IMR-90 (cell line): ENCODE results near the gene ZCCHC7. TPM values are rescaled to one million over a fixed set of nuclear protein-coding genes. Genes with fewer than 3 reads are reported as not detected.
"Not testable (repeated sequence)": the region's sequence is repeated elsewhere in the genome, so short reads cannot be mapped to it uniquely, and the experiment has no call there.

ENCODE experiments used
- ATAC-seq: fragments of 200-7000 bp; cut with Tn5 transposase; 2 replicates; pipeline ENCODE4 v1.9.1; 2020; ENCODE audit warnings: low read depth, mild to moderate bottlenecking, moderate library complexity
- BruUV-seq: library from RNA; stranded (reverse); fragments of 400-500 nt; replicated peaks from 2 replicates; lab custom pipeline; 2021; lab: Mats Ljungman, UMichigan
- CTCF ChIA-PET: fragments of 300-600 bp; formaldehyde crosslinking; extraction: SDS; loops from one replicate; lab custom pipeline; 2021; ENCODE audit warnings: antibody characterized with exemption; lab: Yijun Ruan, JAX
- POLR2A ChIA-PET: fragments of 300-600 bp; sonication (Branson Sonifier 250); formaldehyde crosslinking; loops from one replicate; lab custom pipeline; 2022; ENCODE audit warnings: antibody characterized with exemption; ENCODE audit not compliant: unreplicated experiment; lab: Charles Lee
- DNase-seq: peaks from one replicate; pipeline ENCODE4 v3.0.0; 2013
- H2AFZ ChIP-seq: replicated peaks from 2 replicates; pipeline ENCODE3; 2013; ENCODE audit warnings: low read length, mild to moderate bottlenecking; ENCODE audit not compliant: poor library complexity
- H2AK5ac ChIP-seq: 2 replicates; pipeline ENCODE4 v1.6.1; 2013; ENCODE audit warnings: low read depth, low read length, inconsistent platforms
- H2AK9ac ChIP-seq: replicated peaks from 2 replicates; pipeline ENCODE3; 2013; ENCODE audit warnings: mild to moderate bottlenecking, low read depth, low read length, moderate library complexity; ENCODE audit not compliant: poor library complexity
- H2BK120ac ChIP-seq: 2 replicates; pipeline ENCODE4 v1.6.1; 2013; ENCODE audit warnings: low read depth, low read length, inconsistent platforms
- H2BK15ac ChIP-seq: 3 replicates; pipeline ENCODE4 v1.6.1; 2013; ENCODE audit warnings: low read depth, low read length, inconsistent platforms
- H2BK20ac ChIP-seq: 2 replicates; pipeline ENCODE4 v1.6.1; 2013; ENCODE audit warnings: low read depth, mild to moderate bottlenecking, inconsistent platforms, low read length, moderate library complexity
- H2BK5ac ChIP-seq: 2 replicates; pipeline ENCODE4 v1.6.1; 2013; ENCODE audit warnings: mild to moderate bottlenecking, low read depth, low read length, inconsistent platforms; ENCODE audit not compliant: poor library complexity, severe bottlenecking
- H3K14ac ChIP-seq: replicated peaks from 2 replicates; pipeline ENCODE4 v1.6.1; 2013; ENCODE audit warnings: low read depth, low read length, inconsistent platforms
- H3K18ac ChIP-seq: 2 replicates; pipeline ENCODE4 v1.6.1; 2013; ENCODE audit warnings: low read depth, low read length, control low read depth
- H3K23ac ChIP-seq: 2 replicates; pipeline ENCODE4 v1.6.1; 2013; ENCODE audit warnings: low read depth, low read length, inconsistent platforms
- H3K27ac ChIP-seq: 2 replicates; pipeline ENCODE4 v1.5.1; 2013; ENCODE audit warnings: mild to moderate bottlenecking, control low read depth, low read length; ENCODE audit not compliant: insufficient read depth
- H3K27me3 ChIP-seq: 2 replicates; pipeline ENCODE4 v1.6.1; 2013; ENCODE audit warnings: low read length; ENCODE audit not compliant: control insufficient read depth, insufficient read depth
- H3K36me3 ChIP-seq: 2 replicates; pipeline ENCODE4 v1.6.1; 2013; ENCODE audit warnings: low read length, mixed read lengths; ENCODE audit not compliant: control insufficient read depth, insufficient read depth
- H3K4ac ChIP-seq: 2 replicates; pipeline ENCODE4 v1.6.1; 2013; ENCODE audit warnings: low read depth, low read length, inconsistent platforms
- H3K4me1 ChIP-seq: 2 replicates; pipeline ENCODE4 v1.6.1; 2013; ENCODE audit warnings: low read length, mixed read lengths; ENCODE audit not compliant: control insufficient read depth, insufficient read depth
- H3K4me2 ChIP-seq: 2 replicates; pipeline ENCODE4 v1.6.1; 2013; ENCODE audit warnings: low read depth, mild to moderate bottlenecking, control low read depth, low read length, moderate library complexity
- H3K4me3 ChIP-seq: 2 replicates; pipeline ENCODE4 v1.5.1; 2013; ENCODE audit warnings: low read depth, mild to moderate bottlenecking, control low read depth, low read length, moderate library complexity; ENCODE audit not compliant: insufficient read depth
- H3K56ac ChIP-seq: 2 replicates; pipeline ENCODE4 v1.6.1; 2013; ENCODE audit warnings: low read length, inconsistent platforms; ENCODE audit not compliant: insufficient read depth; ENCODE audit errors: extremely low read depth
- H3K79me1 ChIP-seq, 2 experiments: 2 replicates each; pipeline ENCODE4 v1.6.1; 2013; ENCODE audit warnings: low read length in 2 of 2, inconsistent platforms in 1 of 2, low read depth in 1 of 2
- H3K9ac ChIP-seq: 2 replicates; pipeline ENCODE4 v1.6.1; 2013; ENCODE audit warnings: low read depth, low read length, control low read depth
- H3K9me1 ChIP-seq: 2 replicates; pipeline ENCODE4 v1.6.1; 2013; ENCODE audit warnings: low read length, inconsistent platforms; ENCODE audit not compliant: insufficient read depth
- H3K9me3 ChIP-seq: 2 replicates; pipeline ENCODE4 v1.6.1; 2013; ENCODE audit warnings: low read length; ENCODE audit not compliant: control insufficient read depth, insufficient read depth
- H4K20me1 ChIP-seq: 2 replicates; pipeline ENCODE4 v1.6.1; 2013; ENCODE audit warnings: low read length, inconsistent platforms; ENCODE audit not compliant: insufficient read depth
- H4K5ac ChIP-seq: 2 replicates; pipeline ENCODE4 v1.6.1; 2013; ENCODE audit warnings: mild to moderate bottlenecking, low read depth, low read length, control low read depth
- H4K8ac ChIP-seq, 2 experiments: 2 replicates each; pipeline ENCODE4 v1.6.1; 2013; ENCODE audit warnings: low read depth in 2 of 2, low read length in 2 of 2, control low read depth in 1 of 2, inconsistent platforms in 1 of 2
- H4K91ac ChIP-seq: 2 replicates; pipeline ENCODE4 v1.6.1; 2013; ENCODE audit warnings: low read depth, low read length, inconsistent platforms; ENCODE audit not compliant: insufficient read depth
- WGBS, 2 experiments: methylation state at CpG; one replicate each; pipeline versions ENCODE4 v1.1.5 to v1.1.7; 2013; ENCODE audit warnings: missing lambda C conversion rate in 2 of 2; ENCODE audit not compliant: insufficient read length in 1 of 2; ENCODE audit errors: extremely low coverage in 2 of 2; 5-methylcytosine and 5-hydroxymethylcytosine counted together
- dilution Hi-C: fragments of 300-500 bp; cut with HindIII; formaldehyde crosslinking; loops from one replicate; pipeline ENCODE4 v1.14.3; 2018; ENCODE audit warnings: low sequenced_read_pairs; ENCODE audit not compliant: unreplicated experiment
- in situ Hi-C: fragments of 300-500 bp; cut with MboI; formaldehyde crosslinking; loops from 3 replicates; pipeline ENCODE4 v1.14.3; 2019; ENCODE audit warnings: low sequenced_read_pairs, inconsistent platforms, mixed read lengths
- intact Hi-C: fragments of 100-400 bp; cut with micrococcal nuclease; formaldehyde crosslinking; loops from 2 replicates; pipeline ENCODE4 v1.10.0; 2022
- polyA plus RNA-seq, 3 experiments: library from polyadenylated mRNA; depleted of rRNA; stranded (reverse); fragments of >200 nt; gene quantifications; 2 replicates each; pipeline ENCODE4 v1.2.3, GENCODE V29; 2012; ENCODE audit warnings: low replicate concordance in 1 of 3
- total RNA-seq: library from RNA; depleted of rRNA; stranded (reverse); fragments of >200 nt; gene quantifications from 2 replicates; pipeline ENCODE4 v1.2.3, GENCODE V29; 2012

Gene ZCCHC7
- total and polyA plus RNA-seq, 2 of the 4 experiments (the other 2 are of a cell fraction), result 13.6 to 28.7 TPM

DNA sequence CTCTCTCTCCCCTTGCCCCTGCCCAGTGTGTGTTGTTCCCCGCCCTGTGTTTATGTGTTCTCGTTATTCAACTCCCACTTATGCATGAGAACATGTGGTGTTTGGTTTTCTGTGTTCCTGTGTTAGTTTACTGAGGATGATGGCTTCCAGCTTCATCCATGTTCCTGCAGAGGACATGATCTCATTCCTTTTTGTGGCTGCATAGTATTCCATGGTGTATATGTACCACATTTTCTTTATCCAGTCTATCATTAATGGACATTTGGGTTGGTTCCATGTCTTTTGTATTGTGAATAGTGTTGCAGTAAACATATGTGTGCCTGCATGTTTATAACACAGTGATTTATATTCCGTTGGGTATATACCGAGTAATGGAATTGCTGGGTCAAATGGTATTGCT, 83.1 kb downstream of the ZCCHC7 start:
- H3K4ac ChIP-seq, H3K56ac ChIP-seq, H4K91ac ChIP-seq, H2BK120ac ChIP-seq, H3K36me3 ChIP-seq, H4K8ac ChIP-seq, H2BK20ac ChIP-seq, H3K4me2 ChIP-seq, H3K4me1 ChIP-seq, H3K14ac ChIP-seq, H2BK15ac ChIP-seq, H2AK9ac ChIP-seq, H4K5ac ChIP-seq, dilution Hi-C loops, in situ Hi-C loops, H3K23ac ChIP-seq, H2BK5ac ChIP-seq, CTCF ChIA-PET, H3K9me1 ChIP-seq, POLR2A ChIA-PET, H3K9ac ChIP-seq, H3K9me3 ChIP-seq, H3K4me3 ChIP-seq, H2AK5ac ChIP-seq, ATAC-seq, BruUV-seq, H4K20me1 ChIP-seq, H2AFZ ChIP-seq, H3K18ac ChIP-seq, H3K27ac ChIP-seq, H3K27me3 ChIP-seq, DNase-seq: not testable (repeated sequence)
- no CpG with 5 or more reads among the region's 4 CpGs for WGBS, 2 experiments
- intact Hi-C loops, result loop anchor here (10.0 kb wide), 1 partner anchor 51 kb away; no protein-coding TSS in a partner anchor
- H3K79me1 ChIP-seq, result peaks cover 17 to 34% of the 10 kb centered on the region in 2 experiments; a peak in 3 of 4 replicates
